ENCODE data around the gene CIDEC. TPM values are rescaled to one million over a fixed set of nuclear protein-coding genes. Genes with fewer than 3 reads are reported as not detected.
"Not testable (repeated sequence)": the region's sequence is repeated elsewhere in the genome, so short reads cannot be mapped to it uniquely, and the experiment has no call there.

CIDEC gene
- total RNA-seq, 1 donor from 2014 or later: 0.36 TPM

GRCh38 chr3:9848860-9849259 is 31.2 kb downstream of the CIDEC start:
- H3K4me3 ChIP-seq; H3K4me1 ChIP-seq; intact Hi-C loops (cut with micrococcal nuclease); H3K27me3 ChIP-seq (ENCODE audit: low read depth); DNase-seq; H3K36me3 ChIP-seq; H3K9me3 ChIP-seq (replicated peaks); H3K27ac ChIP-seq (replicated peaks): not testable (repeated sequence)
- TF ChIP-seq CTCF (IDR thresholded peaks at IDR 0.05; ENCODE audit: borderline replicate concordance): peak; percentile 69

GRCh38 chr3:9847870-9848269 is 32.2 kb downstream of the CIDEC start:
- H3K27me3 ChIP-seq (ENCODE audit: low read depth): not testable (repeated sequence)

GRCh38 chr3:9846931-9847488 is 33.0 kb downstream of the CIDEC start:
- Histone ChIP-seq H3K4me1 (peaks cover 18% of the 10 kb centered on the region), H3K36me3 (no peaks in the 10 kb centered on the region), H3K4me3 (no peak overlapping the region), H3K27me3 (ENCODE audit: low read depth) (no peaks in the 10 kb centered on the region), H3K27ac (replicated peaks) (no peak overlapping the region), H3K9me3 (replicated peaks) (no peaks in the 10 kb centered on the region)
- intact Hi-C loops (cut with micrococcal nuclease): no loop called here
- no peak for DNase-seq
- TF ChIP-seq CTCF (IDR thresholded peaks at IDR 0.05; ENCODE audit: borderline replicate concordance): no peak

More at GRCh38 chr3:9847870-9848269, 32.2 kb downstream of the CIDEC start:
- H3K4me3 ChIP-seq; intact Hi-C loops (cut with micrococcal nuclease); H3K36me3 ChIP-seq; DNase-seq; H3K27ac ChIP-seq (replicated peaks); H3K9me3 ChIP-seq (replicated peaks): not testable (repeated sequence)
- H3K4me1 ChIP-seq: peaks cover 14% of the 10 kb centered on the region

GRCh38 chr3:9846231-9846630 is 33.8 kb downstream of the CIDEC start:
- no peak for DNase-seq
- no peak overlapping the region for H3K27ac ChIP-seq (replicated peaks)
- no peaks in the 10 kb centered on the region for H3K9me3 ChIP-seq (replicated peaks)
- no peak for TF ChIP-seq CTCF (IDR thresholded peaks at IDR 0.05; ENCODE audit: borderline replicate concordance)
- intact Hi-C loops (cut with micrococcal nuclease): no loop called here
- H3K36me3 ChIP-seq: peaks cover 7% of the 10 kb centered on the region
- H3K4me3 ChIP-seq: no peak overlapping the region
- no peaks in the 10 kb centered on the region for H3K27me3 ChIP-seq (ENCODE audit: low read depth)
- peaks cover 18% of the 10 kb centered on the region for H3K4me1 ChIP-seq

GRCh38 chr3:9843715-9844438 is 36.2 kb downstream of the CIDEC start, which contains the start of gene RPUSD3:
Gene RPUSD3, minus strand, starts transcription at chr3:9844008. Its CDS starts 18 bp downstream, at chr3:9843990.
- Histone ChIP-seq H3K27ac (replicated peaks) (peak within 1 kb of the TSS; percentile 93), H3K9me3 (replicated peaks) (no peaks in the 10 kb centered on the region), H3K4me3 (peak within 1 kb of the TSS; percentile 89), H3K36me3 (peaks cover 30% of the 10 kb centered on the region), H3K27me3 (ENCODE audit: low read depth) (no peaks in the 10 kb centered on the region), H3K4me1 (peaks cover 18% of the 10 kb centered on the region)
- intact Hi-C loops (cut with micrococcal nuclease): no loop called here
- peak; percentile 99 for DNase-seq
- TF ChIP-seq CTCF (IDR thresholded peaks at IDR 0.05; ENCODE audit: borderline replicate concordance): no peak

GRCh38 chr3:9841015-9841414 is 39.0 kb downstream of the CIDEC start:
- no peak overlapping the region for H3K27ac ChIP-seq (replicated peaks)
- peaks cover 33% of the 10 kb centered on the region for H3K36me3 ChIP-seq
- no peak overlapping the region for H3K4me3 ChIP-seq
- H3K9me3 ChIP-seq (replicated peaks): no peaks in the 10 kb centered on the region
- DNase-seq: no peak
- H3K4me1 ChIP-seq: peaks cover 18% of the 10 kb centered on the region
- intact Hi-C loops (cut with micrococcal nuclease): no loop called here
- TF ChIP-seq CTCF (IDR thresholded peaks at IDR 0.05; ENCODE audit: borderline replicate concordance): no peak
- no peaks in the 10 kb centered on the region for H3K27me3 ChIP-seq (ENCODE audit: low read depth)

Data from left ventricle myocardium inferior (tissue), 1 donor.